ENCODE data around the gene PPARG.

PPARG gene

GRCh38 chr3:12420393-12420792 lies 131.5 kb downstream of the PPARG start:
- no peak for DNase-seq

- no peak for DNase-seq
Observed at GRCh38 chr3:12421132-12421531, 132.3 kb downstream of the PPARG start.

- DNase-seq: no peak
Observed at GRCh38 chr3:12423131-12423530, 134.3 kb downstream of the PPARG start.

- no peak for DNase-seq
Observed at GRCh38 chr3:12423918-12424630, 135.2 kb downstream of the PPARG start.

GRCh38 chr3:12424635-12425319 lies 135.9 kb downstream of the PPARG start:
- no peak for DNase-seq

GRCh38 chr3:12425850-12426579 lies 137.1 kb downstream of the PPARG start:
- no peak for DNase-seq

- no peak for DNase-seq
Observed at GRCh38 chr3:12427551-12427950, 138.7 kb downstream of the PPARG start.

GRCh38 chr3:12428126-12428525 lies 139.3 kb downstream of the PPARG start:
- DNase-seq: no peak

- no peak for DNase-seq
Observed at GRCh38 chr3:12430086-12430485, 141.2 kb downstream of the PPARG start.

GRCh38 chr3:12433823-12434222 lies 145.0 kb downstream of the PPARG start:
- no peak for DNase-seq

- no peak for DNase-seq
Observed at GRCh38 chr3:12436514-12437220, 147.8 kb downstream of the PPARG start.

GRCh38 chr3:12437221-12437605 lies 148.3 kb downstream of the PPARG start:
- no peak for DNase-seq

GRCh38 chr3:12437861-12438260 lies 149.0 kb downstream of the PPARG start:
- no peak for DNase-seq

- no peak for DNase-seq
Observed at GRCh38 chr3:12438318-12438717, 149.4 kb downstream of the PPARG start.

GRCh38 chr3:12439161-12439940 lies 150.5 kb downstream of the PPARG start:
- no peak for DNase-seq

GRCh38 chr3:12440927-12441714 lies 152.3 kb downstream of the PPARG start:
- DNase-seq: no peak

GRCh38 chr3:12442654-12443501 lies 154.0 kb downstream of the PPARG start:
- DNase-seq: no peak

- DNase-seq: no peak
Observed at GRCh38 chr3:12443781-12444522, 155.1 kb downstream of the PPARG start.

GRCh38 chr3:12444582-12445471 lies 156.0 kb downstream of the PPARG start:
- no peak for DNase-seq

Measured in CD4-positive, alpha-beta T cell treated with Interferon gamma for 1 hour (primary cell).